B cell (primary cell): Measurements from ENCODE around the gene MATN3.

Experiments
- EZH2 ChIP-seq: IDR thresholded peaks from 2 replicates; pipeline ENCODE4 v1.6.1; 2012; ENCODE audit warnings: borderline replicate concordance, low read depth, mild to moderate bottlenecking, moderate library complexity, low read length; ENCODE audit not compliant: insufficient read depth, poor library complexity, severe bottlenecking
- TF ChIP-seq, protein P1 (sequence below): fragments of 200-600 bp; IDR thresholded peaks from one replicate; pipeline ENCODE4 v1.8.0; 2022; ENCODE audit warnings: antibody characterized with exemption, mild to moderate bottlenecking

- TF ChIP-seq, protein P1, sequence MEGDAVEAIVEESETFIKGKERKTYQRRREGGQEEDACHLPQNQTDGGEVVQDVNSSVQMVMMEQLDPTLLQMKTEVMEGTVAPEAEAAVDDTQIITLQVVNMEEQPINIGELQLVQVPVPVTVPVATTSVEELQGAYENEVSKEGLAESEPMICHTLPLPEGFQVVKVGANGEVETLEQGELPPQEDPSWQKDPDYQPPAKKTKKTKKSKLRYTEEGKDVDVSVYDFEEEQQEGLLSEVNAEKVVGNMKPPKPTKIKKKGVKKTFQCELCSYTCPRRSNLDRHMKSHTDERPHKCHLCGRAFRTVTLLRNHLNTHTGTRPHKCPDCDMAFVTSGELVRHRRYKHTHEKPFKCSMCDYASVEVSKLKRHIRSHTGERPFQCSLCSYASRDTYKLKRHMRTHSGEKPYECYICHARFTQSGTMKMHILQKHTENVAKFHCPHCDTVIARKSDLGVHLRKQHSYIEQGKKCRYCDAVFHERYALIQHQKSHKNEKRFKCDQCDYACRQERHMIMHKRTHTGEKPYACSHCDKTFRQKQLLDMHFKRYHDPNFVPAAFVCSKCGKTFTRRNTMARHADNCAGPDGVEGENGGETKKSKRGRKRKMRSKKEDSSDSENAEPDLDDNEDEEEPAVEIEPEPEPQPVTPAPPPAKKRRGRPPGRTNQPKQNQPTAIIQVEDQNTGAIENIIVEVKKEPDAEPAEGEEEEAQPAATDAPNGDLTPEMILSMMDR, result no peak
- no peak for TF ChIP-seq EZH2
Observed at GRCh38 chr2:20049637-20050036, 37.2 kb upstream of the MATN3 start.
